HG03439 (cell line): ENCODE measurements around the gene DNASE1.

Source experiments
- ATAC-seq: cut with Tn5 transposase; IDR thresholded peaks from one replicate; pipeline ENCODE4 v1.9.1; 2021; ENCODE audit warnings: mild to moderate bottlenecking, moderate library complexity; ENCODE audit not compliant: unreplicated experiment

The DNASE1 gene

GRCh38 chr16:3694051-3694450, 39.6 kb downstream of the DNASE1 start:
- ATAC-seq = no peak

- no peak for ATAC-seq
Measured at GRCh38 chr16:3695610-3696369, 41.3 kb downstream of the DNASE1 start.

- ATAC-seq = no peak
Measured at GRCh38 chr16:3696425-3697218, 42.1 kb downstream of the DNASE1 start.

GRCh38 chr16:3698941-3699340, 44.5 kb downstream of the DNASE1 start:
- no peak for ATAC-seq

- ATAC-seq = no peak
Measured at GRCh38 chr16:3701531-3701930, 47.0 kb downstream of the DNASE1 start.

- ATAC-seq = no peak
Measured at GRCh38 chr16:3702082-3702481, 47.6 kb downstream of the DNASE1 start.

GRCh38 chr16:3706253-3707012, 51.9 kb downstream of the DNASE1 start:
- no peak for ATAC-seq
